SK-N-SH (cell line): ENCODE measurements around the gene FAM222B. TPM values are rescaled to one million over a fixed set of nuclear protein-coding genes. Genes with fewer than 3 reads are reported as not detected.

Source experiments
- CTCF ChIP-seq: fragments of 200-600 bp; sonication (generic); IDR thresholded peaks from 2 replicates; pipeline ENCODE4 v1.6.1; 2017; ENCODE audit warnings: antibody characterized with exemption, mild to moderate bottlenecking, moderate library complexity
- ELF1 ChIP-seq: IDR thresholded peaks from 2 replicates; pipeline ENCODE4 v1.4.0; 2012
- EZH2phosphoT487 ChIP-seq: fragments of 200-600 bp; sonication (generic); IDR thresholded peaks from 2 replicates; pipeline ENCODE4 v1.6.1; 2017; ENCODE audit warnings: low read depth, mixed run types, mild to moderate bottlenecking, antibody characterized with exemption, moderate library complexity, borderline replicate concordance
- GATA2 ChIP-seq: sonication (generic); formaldehyde crosslinking; IDR thresholded peaks from 2 replicates; pipeline ENCODE4 v1.5.0; 2020; ENCODE audit warnings: mild to moderate bottlenecking, missing genetic modification reagents
- MAX ChIP-seq: IDR thresholded peaks from 2 replicates; pipeline ENCODE4 v1.4.0; 2012; ENCODE audit warnings: low read depth
- MXI1 ChIP-seq: IDR thresholded peaks from 2 replicates; pipeline ENCODE4 v1.6.1; 2012; ENCODE audit warnings: mild to moderate bottlenecking, low read depth, low read length, improper control_type of control experiment
- NFIC ChIP-seq: IDR thresholded peaks from 2 replicates; pipeline ENCODE4 v1.4.0; 2012; ENCODE audit warnings: borderline replicate concordance
- NRF1 ChIP-seq: IDR thresholded peaks from 2 replicates; pipeline ENCODE4 v1.6.1; 2012; ENCODE audit warnings: low read depth, mild to moderate bottlenecking, low read length
- PBX3 ChIP-seq: IDR thresholded peaks from 2 replicates; pipeline ENCODE4; 2012
- POLR2AphosphoS5 ChIP-seq: IDR thresholded peaks from 2 replicates; pipeline ENCODE4 v1.6.1; 2012; ENCODE audit warnings: low read depth, low read length
- REST ChIP-seq: IDR thresholded peaks from 2 replicates; pipeline ENCODE4 v1.6.1; 2012; ENCODE audit warnings: mild to moderate bottlenecking, low read depth, low read length, moderate library complexity
- RXRA ChIP-seq: IDR thresholded peaks from 2 replicates; pipeline ENCODE4 v1.4.0; 2012; ENCODE audit warnings: low read depth, mild to moderate bottlenecking, borderline replicate concordance
- SIN3A ChIP-seq: IDR thresholded peaks from 2 replicates; pipeline ENCODE4 v1.6.1; 2012; ENCODE audit warnings: low read depth, mild to moderate bottlenecking, low read length, moderate library complexity, borderline replicate concordance
- SMC3 ChIP-seq: IDR thresholded peaks from 2 replicates; pipeline ENCODE4 v1.6.1; 2012; ENCODE audit warnings: low read depth, low read length, improper control_type of control experiment
- TAF1 ChIP-seq: IDR thresholded peaks from 2 replicates; pipeline ENCODE4 v1.6.1; 2012; ENCODE audit warnings: low read depth, mild to moderate bottlenecking, low read length, moderate library complexity, borderline replicate concordance
- USF2 ChIP-seq: fragments of 150-350 bp; IDR thresholded peaks from 2 replicates; pipeline ENCODE4 v1.6.1; 2017; ENCODE audit warnings: antibody characterized with exemption, low read length, low read depth, borderline replicate concordance
- YY1 ChIP-seq: IDR thresholded peaks from 2 replicates; pipeline ENCODE4 v1.4.0; 2012; ENCODE audit warnings: low read depth, mild to moderate bottlenecking
- polyA plus RNA-seq, 3 experiments: library from polyadenylated mRNA; depleted of rRNA; stranded (reverse); fragments of >200 nt; gene quantifications; 2 replicates each; pipeline ENCODE4 v1.2.3, GENCODE V29; 2012
- TF ChIP-seq, protein P1 (sequence below): IDR thresholded peaks from 2 replicates; pipeline ENCODE4 v1.4.0; 2012; ENCODE audit warnings: low read depth, borderline replicate concordance

FAM222B gene
- polyA plus RNA-seq, 1 of the 3 experiments (the other 2 are of a cell fraction), result 9.0 TPM

DNA sequence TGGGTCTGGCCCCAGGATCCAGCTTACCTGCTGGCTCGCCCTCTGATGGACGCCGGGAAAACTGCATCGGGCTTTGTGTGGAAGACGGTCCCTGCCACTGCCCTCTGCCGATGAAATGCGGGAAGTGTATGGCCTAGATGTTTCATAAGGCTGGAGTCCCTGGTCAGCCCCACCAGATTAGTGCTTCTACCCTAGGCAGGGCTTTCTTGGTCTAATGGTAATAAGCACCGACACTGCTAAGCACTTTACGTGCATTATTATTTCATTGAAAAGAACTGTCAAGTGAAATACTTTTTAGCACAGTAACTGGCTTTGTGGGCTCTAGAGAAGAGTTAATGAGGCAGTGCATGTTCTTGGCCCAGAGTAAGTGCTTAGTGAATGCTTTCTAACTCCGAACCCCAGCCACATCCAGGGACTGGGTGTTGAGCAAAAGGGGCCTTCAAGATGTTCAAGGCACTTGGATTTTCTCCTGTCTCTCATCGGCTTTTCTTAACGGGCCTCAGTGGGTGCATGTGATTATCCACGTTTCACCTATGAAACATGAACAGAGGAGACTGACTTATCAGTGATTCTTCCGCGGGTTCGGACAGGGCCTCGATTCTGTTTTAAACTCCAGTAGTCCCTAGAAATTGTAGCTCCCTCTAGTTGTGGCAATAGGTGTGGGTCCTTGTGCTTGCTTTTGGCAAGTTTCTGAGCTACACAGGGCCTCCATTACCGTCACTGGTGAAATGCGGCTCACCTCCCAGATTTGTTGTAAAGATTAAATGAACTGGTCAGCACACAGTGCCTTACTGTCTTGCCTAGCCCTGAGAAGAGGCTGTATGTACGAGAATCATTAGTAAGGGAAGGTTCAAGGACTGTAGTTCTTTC, 92.2 kb downstream of the FAM222B start (continued):
- TF ChIP-seq, protein P1, sequence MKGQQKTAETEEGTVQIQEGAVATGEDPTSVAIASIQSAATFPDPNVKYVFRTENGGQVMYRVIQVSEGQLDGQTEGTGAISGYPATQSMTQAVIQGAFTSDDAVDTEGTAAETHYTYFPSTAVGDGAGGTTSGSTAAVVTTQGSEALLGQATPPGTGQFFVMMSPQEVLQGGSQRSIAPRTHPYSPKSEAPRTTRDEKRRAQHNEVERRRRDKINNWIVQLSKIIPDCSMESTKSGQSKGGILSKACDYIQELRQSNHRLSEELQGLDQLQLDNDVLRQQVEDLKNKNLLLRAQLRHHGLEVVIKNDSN, result no peak
- TF ChIP-seq CTCF (peak; percentile 97), YY1 (no peak), GATA2 (no peak), RXRA (no peak), NRF1 (0 out of 2 replicates have a peak, but pooled peaks have one; percentile 5), ELF1 (no peak), POLR2AphosphoS5 (peak; percentile 42; the same call in 1 of the 2 replicates), REST (no peak), MAX (peak; percentile 49; the same call in 1 of the 2 replicates), PBX3 (peak; percentile 15; the same call in 1 of the 2 replicates), SMC3 (peak; percentile 97), EZH2phosphoT487 (no peak), TAF1 (no peak), USF2 (no peak), NFIC (no peak), MXI1 (peak; percentile 42; the same call in 1 of the 2 replicates), SIN3A (peak; percentile 72; the same call in 1 of the 2 replicates)
